ENCODE measurements around the gene KRTAP13-3. TPM values are rescaled to one million over a fixed set of nuclear protein-coding genes. Genes with fewer than 3 reads are reported as not detected.

KRTAP13-3 gene
- not detected for total RNA-seq

- intact Hi-C loops (cut with DNase I): no loop called here
- H3K36me3 ChIP-seq: no peaks in the 10 kb centered on the region
- H3K4me1 ChIP-seq: no peaks in the 10 kb centered on the region
- H3K9me3 ChIP-seq: no peaks in the 10 kb centered on the region
- no peaks in the 10 kb centered on the region for H3K27me3 ChIP-seq
- TF ChIP-seq CTCF (IDR thresholded peaks at IDR 0.05): no peak
- TF ChIP-seq POLR2A (IDR thresholded peaks at IDR 0.05): no peak
- no peak within 1 kb of the TSS for H3K4me3 ChIP-seq (replicated peaks in 1 of 3)
- no peak for DNase-seq
- no peak within 1 kb of the TSS for H3K27ac ChIP-seq
- WGBS, 2 donors: 82 to 84% methylated on average over 5 of the region's 5 CpGs
Observed at GRCh38 chr21:30425826-30426225, at the start of gene KRTAP13-3. KRTAP13-3 (minus strand) TSS chr21:30425926; CDS start chr21:30425912, 14 bp downstream.

GRCh38 chr21:30468900-30469714 lies 43.4 kb upstream of the KRTAP13-3 start:
- Histone ChIP-seq H3K4me1 (no peaks in the 10 kb centered on the region), H3K4me3 (replicated peaks in 1 of 3) (no peak overlapping the region), H3K27me3 (no peaks in the 10 kb centered on the region), H3K9me3 (no peaks in the 10 kb centered on the region), H3K36me3 (no peaks in the 10 kb centered on the region), H3K27ac (no peak overlapping the region)
- TF ChIP-seq POLR2A (IDR thresholded peaks at IDR 0.05): no peak
- no peak for DNase-seq
- WGBS, 2 donors: 81 to 82% methylated on average over 6 of the region's 6 CpGs
- intact Hi-C loops (cut with DNase I): no loop called here

- 34 to 39% methylated on average over 3 of the region's 3 CpGs for WGBS, 2 donors
- intact Hi-C loops (cut with DNase I): no loop called here
- Histone ChIP-seq H3K4me3 (replicated peaks in 1 of 3) (no peak overlapping the region), H3K27ac (no peak overlapping the region), H3K36me3 (no peaks in the 10 kb centered on the region), H3K4me1 (no peaks in the 10 kb centered on the region), H3K9me3 (no peaks in the 10 kb centered on the region), H3K27me3 (no peaks in the 10 kb centered on the region)
- no peak for DNase-seq
- TF ChIP-seq POLR2A (IDR thresholded peaks at IDR 0.05) (no peak), CTCF (IDR thresholded peaks at IDR 0.05) (peak in 1 of 6 experiments; percentile 51)
Observed at GRCh38 chr21:30463713-30464112, 38.0 kb upstream of the KRTAP13-3 start.

GRCh38 chr21:30448514-30448913 lies 22.8 kb upstream of the KRTAP13-3 start:
- 92 to 93% methylated on average over 3 of the region's 3 CpGs for WGBS, 2 donors
- Histone ChIP-seq H3K9me3 (no peaks in the 10 kb centered on the region), H3K36me3 (no peaks in the 10 kb centered on the region), H3K4me3 (replicated peaks in 1 of 3) (no peak overlapping the region), H3K27ac (no peak overlapping the region), H3K4me1 (no peaks in the 10 kb centered on the region), H3K27me3 (no peaks in the 10 kb centered on the region)
- intact Hi-C loops (cut with DNase I): no loop called here
- TF ChIP-seq POLR2A (IDR thresholded peaks at IDR 0.05) (no peak), CTCF (IDR thresholded peaks at IDR 0.05) (no peak)
- DNase-seq: no peak

- no peak for TF ChIP-seq CTCF (IDR thresholded peaks at IDR 0.05)
- no peak for TF ChIP-seq POLR2A (IDR thresholded peaks at IDR 0.05)
- intact Hi-C loops (cut with DNase I): no loop called here
- Histone ChIP-seq H3K4me3 (replicated peaks in 1 of 3) (no peak overlapping the region), H3K27ac (no peak overlapping the region), H3K27me3 (no peaks in the 10 kb centered on the region), H3K4me1 (no peaks in the 10 kb centered on the region), H3K9me3 (no peaks in the 10 kb centered on the region), H3K36me3 (no peaks in the 10 kb centered on the region)
- no peak for DNase-seq
- WGBS, 2 donors: 43 to 44% methylated on average over 4 of the region's 4 CpGs
Observed at GRCh38 chr21:30447056-30447455, 21.3 kb upstream of the KRTAP13-3 start.

All from thyroid gland (tissue), 4 donors.